GM12878 (cell line): Measurements from ENCODE around the gene TOR1AIP1.

Experiments used
- CEBPB ChIP-seq, 2 experiments: fragments of 150-350 bp in 1 of 2; IDR thresholded peaks; 2 replicates each; pipeline ENCODE4 v1.6.1; 2012 to 2014; ENCODE audit warnings: low read depth in 2 of 2, low read length in 2 of 2, borderline replicate concordance in 1 of 2, inconsistent platforms in 1 of 2
- CTCF ChIP-seq, 3 experiments: IDR thresholded peaks in 2 of 3; conservative IDR thresholded peaks in 1 of 3; 2 replicates each; pipeline ENCODE4 v1.5.1; 2011; ENCODE audit warnings: low read depth in 3 of 3, low read length in 3 of 3, mild to moderate bottlenecking in 3 of 3, control low read depth in 2 of 3, moderate library complexity in 2 of 3, inconsistent platforms in 1 of 3, mixed read lengths in 1 of 3; ENCODE audit not compliant: control insufficient read depth in 2 of 3, insufficient read depth in 1 of 3; ENCODE audit errors: extremely low read depth in 1 of 3
- EZH2 ChIP-seq: IDR thresholded peaks from 2 replicates; pipeline ENCODE4 v1.6.1; 2012; ENCODE audit warnings: low read depth, mild to moderate bottlenecking, control low read depth, inconsistent platforms, low read length, borderline replicate concordance; ENCODE audit not compliant: control insufficient read depth
- PAX5 ChIP-seq: IDR thresholded peaks from 2 replicates; pipeline ENCODE4 v1.6.1; 2011; ENCODE audit warnings: low read depth, low read length, borderline replicate concordance
- POLR2A ChIP-seq: IDR thresholded peaks from 2 replicates; pipeline ENCODE4 v1.6.1; 2011; ENCODE audit warnings: low read depth, mild to moderate bottlenecking, low read length
- SMAD1 ChIP-seq: fragments of 450-650 bp; IDR thresholded peaks from 2 replicates; pipeline ENCODE4 v1.6.1; 2018; ENCODE audit warnings: mild to moderate bottlenecking, low read depth; ENCODE audit not compliant: partially characterized antibody

GRCh38 chr1:179925302-179925701, 43.2 kb downstream of the TOR1AIP1 start:
- no peak for TF ChIP-seq SMAD1
- TF ChIP-seq POLR2A: no peak
- no peak for TF ChIP-seq CTCF (IDR thresholded peaks at IDR 0.05 in 2 of 3, conservative IDR thresholded peaks at IDR 0.05 in 1 of 3; ENCODE audit: control insufficient read depth in 2 of 3, extremely low read depth in 1 of 3, insufficient read depth in 1 of 3, low read depth in 3 of 3, low read length in 3 of 3)
- no peak for TF ChIP-seq EZH2
- TF ChIP-seq CEBPB (IDR thresholded peaks at IDR 0.05; ENCODE audit: borderline replicate concordance in 1 of 2, low read depth in 2 of 2, low read length in 2 of 2): no peak
- TF ChIP-seq PAX5: no peak
